Adrenal gland (tissue), 19 donors: Measurements from ENCODE around the gene ZC3H11A. TPM values are rescaled to one million over a fixed set of nuclear protein-coding genes. Genes with fewer than 3 reads are reported as not detected.
"Not testable (repeated sequence)": the region's sequence is repeated elsewhere in the genome, so short reads cannot be mapped to it uniquely, and the experiment has no call there.

Experiments used
- DNase-seq, 7 donors: peaks; one replicate each; pipeline ENCODE4 v3.0.0-alpha.2; 2019 to 2020
- H3K27ac ChIP-seq, 5 donors: fragments of 200-600 bp; sonication (generic) in 4 of 5; 1 replicate in 3 of 5; 2 replicates in 2 of 5; pipeline versions ENCODE4 v1.5.1 to v1.8.0; 2016 to 2020; ENCODE audit warnings: mild to moderate bottlenecking in 1 of 5
- H3K27me3 ChIP-seq: fragments of 200-600 bp; 2 replicates; pipeline ENCODE4 v1.8.0; 2021
- H3K36me3 ChIP-seq, 2 donors: fragments of 200-600 bp; replicated peaks in 1 of 2; 1 replicate in 1 of 2; 2 replicates in 1 of 2; pipeline versions ENCODE4 v1.5.1 to v1.8.0; 2018 to 2022
- H3K4me1 ChIP-seq, 2 donors: fragments of 200-600 bp; replicated peaks in 1 of 2; 1 replicate in 1 of 2; 2 replicates in 1 of 2; pipeline versions ENCODE4 v1.5.1 to v1.8.0; 2018 to 2021
- H3K4me3 ChIP-seq, 4 donors: fragments of 200-600 bp; sonication (generic) in 3 of 4; one replicate each; pipeline ENCODE4 v1.5.1; 2016 to 2018
- H3K9me3 ChIP-seq, 3 donors: fragments of 200-600 bp; sonication (generic) in 1 of 3; replicated peaks in 1 of 3; 1 replicate in 2 of 3; 2 replicates in 1 of 3; pipeline versions ENCODE4 v1.5.1 to v1.8.0; 2016 to 2021
- CTCF ChIP-seq, 6 experiments: fragments of 450-650 bp in 4 of 6; fragments of 200-600 bp in 2 of 6; sonication (generic) in 1 of 6; IDR thresholded peaks; 1 replicate in 5 of 6; 2 replicates in 1 of 6; pipeline versions ENCODE4 v1.5.1 to v1.8.0; 2016 to 2021; ENCODE audit warnings: antibody characterized with exemption in 6 of 6, mild to moderate bottlenecking in 2 of 6, moderate library complexity in 1 of 6
- POLR2A ChIP-seq, 2 donors: fragments of 450-650 bp; IDR thresholded peaks; one replicate each; pipeline ENCODE4 v1.6.1; 2017; ENCODE audit warnings: antibody characterized with exemption in 2 of 2, mild to moderate bottlenecking in 2 of 2, moderate library complexity in 1 of 2
- WGBS, 4 donors: extraction: QIAGEN DNeasy Blood & Tissue Kit in 2 of 4; methylation state at CpG; one replicate each; pipeline versions ENCODE4 v1.1.5 to v1.1.7; 2013 to 2017; 5-methylcytosine and 5-hydroxymethylcytosine counted together
- intact Hi-C, 2 donors: fragments of 100-400 bp; cut with DNase I; formaldehyde crosslinking; loops; one replicate each; pipeline versions ENCODE4 v1.14.1 to v1.15.0; 2022 to 2023
- long read RNA-seq, 10 donors: library from polyadenylated mRNA in 3 of 10; unstranded in 2 of 10; stranded (forward) in 1 of 10; transcript quantifications; one replicate each; pipeline ENCODE4 v2.0.0 and lab custom pipeline, GENCODE V29; 2021 to 2026
- polyA plus RNA-seq, 3 donors: library from polyadenylated mRNA; stranded (reverse); fragments of 200-250 nt in 2 of 3; fragments of 350-450 nt in 1 of 3; fragmentation: Illumina TruSeq in 1 of 3; extraction: RNeasy Lipid Tissue Mini Kit (QIAGEN cat#74804) in 1 of 3; gene quantifications; one replicate each; pipeline ENCODE4 v1.2.3, GENCODE V29; 2013 to 2014
- total RNA-seq, 9 donors: library from RNA; depleted of rRNA in 4 of 9; stranded (reverse); fragments of >200 nt in 4 of 9; fragments of 120-200 nt in 1 of 9; fragmentation: NEBNext Ultra II Directional in 1 of 9; extraction: Animal tissue kit (Norgen Biotek cat#: 25700) in 1 of 9; gene quantifications; one replicate each; pipeline versions ENCODE4 v1.1.0 to v1.2.4, GENCODE V29; 2013 to 2023
- donor health status: healthy with polysubstance abuse.
- donor health status: Bipolar disorder and iron deficiency.
- donor health status: DM: yes; HTN: yes; CAD: no.
- donor health status: DM: no; HTN: no; CAD: no.
- donor health status: DM: no; HTN: no; CAD: no.
- donor health status: DM: yes; HTN: yes; CAD: no.

ZC3H11A gene
- total RNA-seq (100 to 1,000 TPM in 2 of 9 donors, 10 to 100 TPM in 7; 55.7 to 108 (median 87.1) TPM), polyA plus RNA-seq (10 to 100 TPM; 45.7 to 76.4 (median 66.1) TPM)
- long read RNA-seq, donor 1, partial matches to known transcripts = 44 of 47 reads
- long read RNA-seq, donor 1, other reads (novel, unspliced or antisense) = 0 of 47 reads
- long read RNA-seq, donor 2, partial matches to known transcripts = 59 of 62 reads
- long read RNA-seq, donor 2, other reads (novel, unspliced or antisense) = 0 of 62 reads
- long read RNA-seq, donor 3, partial matches to known transcripts = 24 of 25 reads
- long read RNA-seq, donor 3, other reads (novel, unspliced or antisense) = 0 of 25 reads
- long read RNA-seq, donor 4, full-length matches to known transcripts = 2 of 10 reads
- long read RNA-seq, donor 4, partial matches to known transcripts = 4 of 10 reads
- long read RNA-seq, donor 4, other reads (novel, unspliced or antisense) = 4 of 10 reads
- long read RNA-seq, donor 5, full-length matches to known transcripts = 11 of 45 reads
- long read RNA-seq, donor 5, partial matches to known transcripts = 8 of 45 reads
- long read RNA-seq, donor 5, other reads (novel, unspliced or antisense) = 26 of 45 reads
- long read RNA-seq, donor 6, partial matches to known transcripts = 7 of 10 reads
- long read RNA-seq, donor 6, other reads (novel, unspliced or antisense) = 3 of 10 reads
- long read RNA-seq, donor 7, partial matches to known transcripts = 28 of 28 reads
- long read RNA-seq, donor 7, other reads (novel, unspliced or antisense) = 0 of 28 reads
- long read RNA-seq, donor 8, full-length matches to known transcripts = 4 of 40 reads
- long read RNA-seq, donor 8, partial matches to known transcripts = 36 of 40 reads
- long read RNA-seq, donor 8, other reads (novel, unspliced or antisense) = 0 of 40 reads
- long read RNA-seq, donor 9, partial matches to known transcripts = 88 of 88 reads
- long read RNA-seq, donor 9, other reads (novel, unspliced or antisense) = 0 of 88 reads
- long read RNA-seq, donor 10, partial matches to known transcripts = 15 of 16 reads
- long read RNA-seq, donor 10, other reads (novel, unspliced or antisense) = 0 of 16 reads

DNA sequence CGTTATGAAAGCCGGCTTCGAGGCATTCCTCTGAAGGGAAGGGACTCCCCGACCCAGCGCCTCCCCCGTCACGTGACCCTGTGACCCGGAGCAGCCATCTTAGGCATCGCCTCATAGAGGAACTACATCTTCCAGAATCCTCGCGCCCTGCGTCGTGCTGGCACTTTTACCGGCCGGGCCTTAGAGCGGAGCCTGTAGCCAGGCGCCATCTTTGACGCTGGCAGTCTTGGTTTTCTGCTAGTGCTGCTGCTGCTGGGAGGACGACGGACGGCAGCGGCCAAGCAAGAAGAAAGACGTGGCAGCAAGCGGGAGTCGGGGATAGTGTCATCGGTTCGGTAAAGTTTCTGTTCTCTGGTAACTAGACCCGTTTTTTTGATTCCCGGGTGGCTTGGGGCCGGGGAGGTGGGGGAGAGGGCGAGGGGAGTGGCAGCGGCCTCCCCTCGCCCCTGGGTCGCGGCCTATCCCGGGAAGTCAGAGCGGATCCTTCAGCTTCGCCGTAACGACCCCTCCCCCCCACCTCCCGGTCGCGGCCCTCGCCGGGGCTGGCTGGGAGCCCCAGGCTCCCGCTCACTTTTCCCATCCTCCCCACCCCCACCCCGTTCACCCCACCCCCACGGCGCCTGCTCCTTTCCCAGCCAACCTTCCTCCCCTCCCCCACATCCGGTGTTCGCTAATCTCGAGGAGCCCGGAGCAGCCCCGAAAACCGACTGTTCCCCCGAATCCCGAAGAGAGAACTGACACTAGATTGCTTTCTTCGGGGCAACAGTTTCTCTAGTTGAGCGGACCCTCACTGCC, at the start of gene ZC3H11A, which contains the start of gene ZBED6:
TSS of gene ZC3H11A (plus strand) at position 183 of the 795 bp plus-strand sequence. CDS start 21,448 bp downstream, outside the sequence.
TSS of gene ZBED6 (plus strand) at position 183 of the 795 bp plus-strand sequence. CDS start 1,900 bp downstream, outside the sequence.
- H3K36me3 ChIP-seq = peaks cover 0 to 6% of the 10 kb centered on the region in 2 donors
- H3K4me1 ChIP-seq = peaks cover 32 to 45% of the 10 kb centered on the region in 2 donors
- peak within 1 kb of the TSS; percentile 85 to 98 (median 96) for H3K27ac ChIP-seq
- intact Hi-C loops = no loop called here
- H3K4me3 ChIP-seq = peak within 1 kb of the TSS; percentile 28 to 82 (median 50)
- TF ChIP-seq POLR2A (IDR thresholded peaks at IDR 0.05) (peak; percentile 76 to 84), CTCF (IDR thresholded peaks at IDR 0.05) (no peak)
- peak; percentile 98 to 100 (median 100) for DNase-seq
- H3K9me3 ChIP-seq = no peaks in the 10 kb centered on the region
- no peaks in the 10 kb centered on the region for H3K27me3 ChIP-seq
- WGBS, 4 donors = 0 to 2% (median 1%) methylated on average over 23 to 59 of the region's 59 CpGs

DNA sequence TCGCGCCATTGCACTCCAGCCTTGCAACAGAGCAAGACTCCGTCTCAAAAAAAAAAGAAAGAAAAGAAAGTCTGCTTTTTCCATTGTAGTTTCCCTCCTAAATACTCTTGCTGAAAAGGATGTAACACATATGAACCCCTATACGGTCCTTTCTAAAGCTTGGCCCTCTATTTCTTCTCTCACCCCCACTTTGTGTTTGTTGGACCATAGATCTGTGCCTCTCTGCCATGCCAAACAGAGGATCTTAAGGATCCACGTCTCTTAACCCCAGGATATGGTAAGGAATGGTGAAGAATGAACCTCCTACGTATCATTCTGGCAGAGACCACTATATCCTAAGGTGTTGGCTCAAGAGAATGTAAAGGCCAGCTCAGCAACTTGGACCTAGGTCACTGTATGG, 49.1 kb upstream of the ZC3H11A start:
- TF ChIP-seq CTCF (IDR thresholded peaks at IDR 0.05) = no peak
- no peak for TF ChIP-seq POLR2A (IDR thresholded peaks at IDR 0.05)
- Histone ChIP-seq H3K27me3 (no peaks in the 10 kb centered on the region), H3K36me3 (no peaks in the 10 kb centered on the region), H3K4me1 (peaks cover 6 to 19% of the 10 kb centered on the region in 2 donors), H3K4me3 (no peak overlapping the region), H3K9me3 (no peaks in the 10 kb centered on the region), H3K27ac (no peak overlapping the region)
- no peak for DNase-seq
- intact Hi-C loops = no loop called here
- WGBS, 4 donors = 92 to 95% (median 94%) methylated on average over 6 of the region's 6 CpGs

- Histone ChIP-seq H3K27me3 (no peaks in the 10 kb centered on the region), H3K27ac (no peak overlapping the region), H3K36me3 (no peaks in the 10 kb centered on the region), H3K9me3 (no peaks in the 10 kb centered on the region), H3K4me3 (no peak overlapping the region), H3K4me1 (no peaks in the 10 kb centered on the region)
- TF ChIP-seq POLR2A (IDR thresholded peaks at IDR 0.05) = no peak
- no peak for TF ChIP-seq CTCF (IDR thresholded peaks at IDR 0.05)
- WGBS, 4 donors = 85 to 90% (median 87%) methylated on average over 3 of the region's 3 CpGs
- intact Hi-C loops = no loop called here
- DNase-seq = no peak
Observed at GRCh38 chr1:203751051-203751450, 44.4 kb upstream of the ZC3H11A start.

DNA sequence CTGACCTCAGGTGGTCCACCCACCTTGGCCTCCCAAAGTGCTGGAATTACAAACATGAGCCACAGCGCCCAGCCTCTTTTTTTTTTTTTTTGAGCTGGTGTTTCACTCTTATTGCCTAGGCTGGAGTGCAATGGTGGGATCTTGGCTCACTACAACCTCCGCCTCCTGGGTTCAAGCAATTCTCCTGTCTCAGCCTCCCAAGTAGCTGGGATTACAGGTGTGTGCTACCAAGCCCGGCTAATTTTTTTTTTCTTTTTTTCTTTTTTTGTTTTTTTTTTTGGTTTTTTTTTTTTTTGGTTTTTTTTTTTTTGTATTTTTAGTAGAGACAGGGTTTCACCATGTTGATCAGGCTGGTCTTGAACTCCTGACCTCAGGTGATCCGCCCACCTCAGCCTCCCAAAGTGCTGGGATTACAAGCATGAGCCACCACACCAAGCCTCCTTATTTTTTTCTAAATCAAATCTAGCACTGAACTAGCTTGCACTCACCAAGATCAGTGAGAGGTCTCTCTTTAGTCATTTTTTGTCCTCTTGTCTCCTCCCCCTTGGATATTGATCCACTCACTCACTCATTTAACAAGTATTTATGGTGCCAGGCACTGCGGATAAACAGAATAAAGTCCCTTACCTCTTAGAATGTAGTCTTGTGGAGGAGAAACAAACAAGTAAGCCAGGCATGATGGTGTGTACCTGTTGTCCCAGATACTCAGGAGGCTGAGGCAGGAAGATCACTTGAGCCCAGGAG, 43.6 kb upstream of the ZC3H11A start:
- DNase-seq, H3K27me3 ChIP-seq, H3K4me1 ChIP-seq, H3K27ac ChIP-seq, H3K36me3 ChIP-seq, H3K9me3 ChIP-seq, intact Hi-C loops, H3K4me3 ChIP-seq: not testable (repeated sequence)
- 94 to 97% (median 95%) methylated on average over 5 of the region's 5 CpGs for WGBS, 4 donors
